ENCODE measurements around the gene ARHGAP1.

GRCh38 chr11:46694607-46695006 is 5.8 kb downstream of the ARHGAP1 start:
- TF ChIP-seq FOXK1 (CRISPR knock-in tag; IDR thresholded peaks at IDR 0.05) (no peak), ATF1 (CRISPR knock-in tag; IDR thresholded peaks at IDR 0.05) (no peak), CTCF (IDR thresholded peaks at IDR 0.05) (no peak), ELF4 (CRISPR knock-in tag; IDR thresholded peaks at IDR 0.05; ENCODE audit: low read depth) (no peak), SP1 (CRISPR knock-in tag; conservative IDR thresholded peaks at IDR 0.05) (no peak), ZNF532 (CRISPR knock-in tag; IDR thresholded peaks at IDR 0.05; ENCODE audit: borderline replicate concordance) (no peak), JUN (CRISPR knock-in tag; IDR thresholded peaks at IDR 0.05) (no peak), HMGXB4 (CRISPR knock-in tag; IDR thresholded peaks at IDR 0.05) (no peak), KAT7 (CRISPR knock-in tag; IDR thresholded peaks at IDR 0.05; ENCODE audit: borderline replicate concordance) (no peak), E2F1 (CRISPR knock-in tag; IDR thresholded peaks at IDR 0.05) (no peak), NR3C1 (CRISPR knock-in tag; conservative IDR thresholded peaks at IDR 0.05; ENCODE audit: low read depth) (no peak), ZNF138 (CRISPR knock-in tag; conservative IDR thresholded peaks at IDR 0.05) (no peak), USF1 (CRISPR knock-in tag; IDR thresholded peaks at IDR 0.05) (no peak)
